HUES64 (cell line): Measurements from ENCODE around the gene MAD2L1BP.
A peak's percentile ranks its signal among the peaks of the same experiment; 100 is the strongest.
"Not testable (repeated sequence)": the region's sequence is repeated elsewhere in the genome, so short reads cannot be mapped to it uniquely, and the experiment has no call there.

Experiments
- H3K27ac ChIP-seq: 2 replicates; pipeline ENCODE4 v1.7.0; 2013; ENCODE audit warnings: low read depth, low read length, inconsistent platforms
- H3K27me3 ChIP-seq: 2 replicates; pipeline ENCODE4 v1.6.1; 2013; ENCODE audit warnings: mild to moderate bottlenecking, low read length; ENCODE audit not compliant: insufficient read depth
- H3K36me3 ChIP-seq: 2 replicates; pipeline ENCODE4 v1.6.1; 2013; ENCODE audit warnings: mild to moderate bottlenecking, low read length; ENCODE audit not compliant: insufficient read depth
- H3K4me1 ChIP-seq: 2 replicates; pipeline ENCODE4 v1.6.1; 2013; ENCODE audit warnings: mild to moderate bottlenecking, low read length, moderate library complexity; ENCODE audit not compliant: insufficient read depth
- H3K4me3 ChIP-seq: 2 replicates; pipeline ENCODE4 v1.5.1; 2013; ENCODE audit warnings: mild to moderate bottlenecking, low read length, moderate library complexity
- H3K9ac ChIP-seq: 2 replicates; pipeline ENCODE4 v1.6.1; 2013; ENCODE audit warnings: mild to moderate bottlenecking, low read depth, low read length
- H3K9me3 ChIP-seq: 2 replicates; pipeline ENCODE4 v1.6.1; 2013; ENCODE audit warnings: low read depth, low read length; ENCODE audit not compliant: insufficient read depth
- WGBS: fragments of 150-250, 120-280 bp; methylation state at CpG from one replicate; pipeline ENCODE4 v1.1.7; 2013; ENCODE audit warnings: missing lambda C conversion rate; 5-methylcytosine and 5-hydroxymethylcytosine counted together

Gene MAD2L1BP

DNA sequence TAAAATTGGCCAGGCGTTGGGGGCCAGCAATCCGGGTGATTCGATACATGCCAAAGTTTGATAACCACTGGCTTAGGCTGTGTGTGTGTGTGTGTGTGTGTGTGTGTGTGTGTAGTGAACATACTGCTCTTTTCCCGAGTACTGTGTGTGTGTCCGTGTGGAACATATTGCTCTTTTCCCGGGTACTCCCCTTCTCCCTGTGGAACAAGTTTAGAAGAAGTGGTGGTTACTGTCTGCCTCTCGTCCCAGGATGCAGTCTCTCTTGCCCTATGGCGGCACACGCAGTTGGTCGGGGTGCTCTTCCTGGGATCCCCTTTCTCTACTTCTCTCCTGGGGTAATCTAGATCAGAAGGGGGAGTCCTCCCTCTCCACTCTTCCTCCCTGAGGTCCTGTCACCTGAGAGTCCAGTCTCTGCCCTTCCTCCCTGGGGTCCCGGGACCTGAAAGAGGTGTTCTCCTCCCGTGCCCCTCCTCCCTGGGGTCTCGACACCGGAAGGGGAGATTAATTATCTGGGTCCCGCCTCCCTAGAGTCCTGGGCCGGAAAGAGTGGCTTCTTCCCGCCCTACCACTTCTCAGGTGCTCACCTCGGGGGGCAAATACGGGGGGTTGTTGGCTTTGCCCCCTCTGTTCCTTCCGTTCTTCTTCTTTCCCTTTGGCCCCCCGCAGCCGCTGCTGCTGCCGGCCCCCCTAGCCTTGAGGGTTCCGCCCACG lies 7.1 kb upstream of the MAD2L1BP start:
- no peaks in the 10 kb centered on the region for H3K9me3 ChIP-seq
- H3K4me3 ChIP-seq, result peak overlapping the region; percentile 78
- H3K27ac ChIP-seq, result peak overlapping the region; percentile 87; the same call in 1 of the 2 replicates
- H3K36me3 ChIP-seq, result peaks cover 39% of the 10 kb centered on the region
- no peaks in the 10 kb centered on the region for H3K27me3 ChIP-seq
- WGBS, result 18% methylated on average over 22 of the region's 25 CpGs
- no peaks in the 10 kb centered on the region for H3K4me1 ChIP-seq
- peak overlapping the region; percentile 86 for H3K9ac ChIP-seq

DNA sequence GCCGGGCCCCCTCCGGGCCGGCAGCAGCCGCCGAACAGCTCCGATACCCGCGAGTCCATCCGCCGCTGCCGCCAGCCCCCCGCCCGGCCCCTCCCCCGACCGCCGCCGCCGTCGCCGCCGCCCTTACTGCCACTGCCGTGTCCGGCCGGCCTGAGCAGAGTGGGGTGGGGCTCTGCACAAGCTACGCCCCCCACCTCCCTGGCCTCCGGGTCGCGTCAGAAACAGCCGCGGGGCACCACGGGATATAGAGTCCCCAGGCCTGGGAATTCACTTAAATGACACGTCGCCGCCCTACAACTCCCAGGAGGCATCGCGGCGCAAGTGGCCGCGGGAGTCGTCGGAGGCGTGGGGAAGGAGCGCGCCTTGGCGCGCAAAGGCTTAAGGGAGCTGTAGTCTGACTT lies 6.5 kb upstream of the MAD2L1BP start, which contains the start of gene GTPBP2:
GTPBP2 (minus strand) TSS at position 161 of the 401 bp plus-strand sequence; CDS start at position 59, 102 bp downstream.
- Histone ChIP-seq H3K4me1 (no peaks in the 10 kb centered on the region), H3K9ac (peak within 1 kb of the TSS; percentile 92), H3K9me3 (no peaks in the 10 kb centered on the region), H3K27ac (peak within 1 kb of the TSS; percentile 96), H3K36me3 (peaks cover 33% of the 10 kb centered on the region), H3K27me3 (no peaks in the 10 kb centered on the region), H3K4me3 (peak within 1 kb of the TSS; percentile 78)
- WGBS, result 2% methylated on average over 46 of the region's 46 CpGs

DNA sequence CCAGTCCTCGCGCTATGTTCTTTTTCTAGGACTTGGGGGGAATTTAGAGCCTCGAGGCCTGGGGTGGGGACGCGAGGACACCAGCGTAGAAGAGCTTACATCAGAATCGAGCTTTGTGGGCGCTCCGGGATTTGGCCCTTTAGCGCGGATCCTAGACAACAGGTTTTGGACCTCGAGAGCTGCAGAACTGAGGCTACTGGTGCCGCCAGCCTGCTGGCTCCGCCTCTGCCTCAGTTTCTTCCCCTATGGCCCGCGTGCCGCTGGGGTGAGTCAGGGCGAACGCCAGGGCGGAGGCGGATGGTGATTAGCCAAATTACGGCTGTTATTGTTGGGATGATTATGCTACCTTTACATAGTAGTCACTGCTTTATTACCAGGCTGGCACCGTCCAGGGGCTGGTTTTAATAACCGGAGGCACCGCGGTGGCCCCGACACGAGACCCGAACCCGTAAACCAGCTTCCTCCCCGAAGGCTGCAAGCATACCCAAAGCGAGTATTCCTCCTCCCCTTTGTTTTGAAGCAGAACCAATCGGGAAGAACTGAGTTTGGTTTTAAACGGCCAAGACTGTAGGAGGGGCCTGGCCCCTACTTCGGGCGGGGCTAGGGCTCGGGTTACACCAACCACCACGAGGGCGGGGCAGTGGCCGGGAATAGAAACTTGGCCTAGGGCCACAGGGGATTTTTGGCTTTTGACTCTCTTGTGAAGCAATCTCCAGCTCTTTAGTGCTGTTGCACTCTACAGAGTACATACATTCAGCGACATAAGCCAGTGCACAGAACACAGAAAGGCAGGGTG lies 5.9 kb upstream of the MAD2L1BP start:
- WGBS, result under 1% methylated on average over 41 of the region's 41 CpGs
- no peaks in the 10 kb centered on the region for H3K27me3 ChIP-seq
- H3K4me3 ChIP-seq, result peak overlapping the region; percentile 74
- peak overlapping the region; percentile 96 for H3K27ac ChIP-seq
- peaks cover 27% of the 10 kb centered on the region for H3K36me3 ChIP-seq
- peak overlapping the region; percentile 92 for H3K9ac ChIP-seq
- H3K9me3 ChIP-seq, result no peaks in the 10 kb centered on the region
- H3K4me1 ChIP-seq, result no peaks in the 10 kb centered on the region

DNA sequence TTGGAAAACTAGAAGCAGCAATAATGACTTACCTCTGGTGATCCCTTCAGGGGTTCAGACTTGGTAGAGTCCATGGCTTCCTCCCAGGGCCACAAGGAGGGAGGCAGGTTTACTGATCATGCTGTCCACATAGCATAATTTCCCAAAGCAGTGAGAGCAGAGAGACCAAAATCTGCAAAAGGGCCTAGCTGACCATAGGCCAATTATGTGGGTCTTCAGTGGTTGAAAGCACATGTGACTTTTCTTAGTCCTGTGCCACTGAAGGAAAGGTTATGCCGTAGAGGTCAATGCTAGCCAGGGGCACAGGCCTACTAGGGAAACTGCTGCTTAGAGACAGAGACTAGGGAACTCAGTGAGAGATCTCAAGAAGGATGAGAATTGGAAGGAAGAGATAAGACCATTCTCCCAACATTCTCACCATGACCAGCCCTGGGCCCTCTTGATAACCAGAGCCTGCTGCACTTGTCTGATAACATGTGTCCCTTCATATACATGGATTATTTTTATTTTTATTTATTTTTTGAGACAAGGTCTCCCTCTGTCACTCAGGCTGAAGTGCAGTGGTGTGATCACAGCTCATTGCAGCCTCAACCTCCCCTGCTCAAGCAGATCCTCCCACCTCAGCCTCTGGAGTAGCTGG lies 4.5 kb upstream of the MAD2L1BP start:
- no peaks in the 10 kb centered on the region for H3K9me3 ChIP-seq
- H3K9ac ChIP-seq, result no peak overlapping the region
- no peak overlapping the region for H3K27ac ChIP-seq
- peaks cover 13% of the 10 kb centered on the region for H3K36me3 ChIP-seq
- H3K4me3 ChIP-seq, result no peak overlapping the region
- 95% methylated on average over 1 of the region's 1 CpG for WGBS
- H3K27me3 ChIP-seq, result no peaks in the 10 kb centered on the region
- H3K4me1 ChIP-seq, result no peaks in the 10 kb centered on the region

DNA sequence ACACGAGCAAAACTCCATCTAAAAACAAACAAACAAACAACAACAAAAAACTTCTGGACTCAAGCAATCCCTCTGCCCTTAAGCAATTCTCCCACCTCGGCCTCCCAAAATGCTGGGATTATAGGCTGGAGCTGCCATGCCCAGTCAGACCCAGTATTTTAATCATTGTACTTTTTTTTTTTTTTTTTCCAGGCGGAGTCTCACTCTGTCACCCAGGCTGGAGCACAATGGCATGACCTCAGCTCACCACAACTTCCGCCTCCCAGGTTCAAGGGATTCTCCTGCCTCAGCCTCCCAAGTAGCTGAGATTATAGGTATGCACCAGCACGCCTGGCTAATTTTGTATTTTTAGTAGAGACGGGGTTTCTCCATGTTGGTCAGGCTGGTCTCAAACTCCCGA lies 2.6 kb upstream of the MAD2L1BP start:
- H3K27me3 ChIP-seq, H3K4me3 ChIP-seq, H3K9ac ChIP-seq, H3K27ac ChIP-seq, H3K9me3 ChIP-seq, H3K36me3 ChIP-seq, H3K4me1 ChIP-seq: not testable (repeated sequence)
- 90% methylated on average over 7 of the region's 7 CpGs for WGBS

DNA sequence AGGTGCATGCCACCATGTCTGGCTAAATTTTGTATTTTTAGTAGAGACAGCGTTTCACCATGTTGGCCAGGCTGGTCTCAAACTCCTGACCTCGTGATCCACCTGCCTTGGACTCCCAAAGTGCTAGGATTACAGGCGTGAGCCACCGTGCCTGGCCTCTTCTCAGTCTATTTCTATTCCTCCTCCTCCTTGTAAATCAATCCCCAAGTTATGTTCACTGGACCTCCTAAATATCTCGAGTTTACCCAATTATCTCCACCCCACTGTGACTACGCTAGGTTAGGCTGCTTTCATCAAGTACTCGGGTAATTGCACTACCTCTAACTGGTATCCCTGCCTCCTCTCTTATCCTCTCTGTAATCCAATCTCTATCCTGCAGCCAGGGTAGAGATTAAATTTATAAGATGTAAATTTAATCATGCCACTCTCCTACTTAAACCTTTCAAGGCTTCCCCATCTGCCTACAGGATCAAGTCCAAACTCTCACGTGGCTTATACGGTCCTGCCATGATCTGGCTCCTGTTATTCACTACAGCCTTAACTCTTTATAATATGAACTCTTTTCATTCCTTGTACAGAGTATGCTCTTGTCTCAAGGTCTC lies 837 bp upstream of the MAD2L1BP start:
- Histone ChIP-seq H3K4me3 (peak overlapping the region; percentile 81; the same call in 1 of the 2 replicates), H3K36me3 (peaks cover 21% of the 10 kb centered on the region), H3K4me1 (peaks cover 4% of the 10 kb centered on the region; the same call in 1 of the 2 replicates), H3K27ac (no peak overlapping the region), H3K27me3 (no peaks in the 10 kb centered on the region), H3K9me3 (no peaks in the 10 kb centered on the region), H3K9ac (no peak overlapping the region)
- 95% methylated on average over 9 of the region's 9 CpGs for WGBS

DNA sequence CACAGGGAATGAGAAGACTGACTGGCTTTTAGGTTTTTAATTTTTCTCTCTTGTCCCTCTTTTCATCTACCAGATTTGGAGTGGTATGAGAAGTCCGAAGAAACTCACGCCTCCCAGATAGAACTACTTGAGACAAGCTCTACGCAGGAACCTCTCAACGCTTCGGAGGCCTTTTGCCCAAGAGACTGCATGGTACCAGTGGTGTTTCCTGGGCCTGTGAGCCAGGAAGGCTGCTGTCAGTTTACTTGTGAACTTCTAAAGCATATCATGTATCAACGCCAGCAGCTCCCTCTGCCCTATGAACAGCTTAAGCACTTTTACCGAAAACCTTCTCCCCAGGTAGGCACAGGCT lies 644 bp downstream of the MAD2L1BP start:
- WGBS, result 32% methylated on average over 6 of the region's 7 CpGs
- Histone ChIP-seq H3K36me3 (peaks cover 36% of the 10 kb centered on the region), H3K9ac (peak overlapping the region; percentile 93), H3K9me3 (no peaks in the 10 kb centered on the region), H3K4me3 (peak overlapping the region; percentile 81), H3K27me3 (no peaks in the 10 kb centered on the region), H3K27ac (no peak overlapping the region), H3K4me1 (peaks cover 4% of the 10 kb centered on the region; the same call in 1 of the 2 replicates)

DNA sequence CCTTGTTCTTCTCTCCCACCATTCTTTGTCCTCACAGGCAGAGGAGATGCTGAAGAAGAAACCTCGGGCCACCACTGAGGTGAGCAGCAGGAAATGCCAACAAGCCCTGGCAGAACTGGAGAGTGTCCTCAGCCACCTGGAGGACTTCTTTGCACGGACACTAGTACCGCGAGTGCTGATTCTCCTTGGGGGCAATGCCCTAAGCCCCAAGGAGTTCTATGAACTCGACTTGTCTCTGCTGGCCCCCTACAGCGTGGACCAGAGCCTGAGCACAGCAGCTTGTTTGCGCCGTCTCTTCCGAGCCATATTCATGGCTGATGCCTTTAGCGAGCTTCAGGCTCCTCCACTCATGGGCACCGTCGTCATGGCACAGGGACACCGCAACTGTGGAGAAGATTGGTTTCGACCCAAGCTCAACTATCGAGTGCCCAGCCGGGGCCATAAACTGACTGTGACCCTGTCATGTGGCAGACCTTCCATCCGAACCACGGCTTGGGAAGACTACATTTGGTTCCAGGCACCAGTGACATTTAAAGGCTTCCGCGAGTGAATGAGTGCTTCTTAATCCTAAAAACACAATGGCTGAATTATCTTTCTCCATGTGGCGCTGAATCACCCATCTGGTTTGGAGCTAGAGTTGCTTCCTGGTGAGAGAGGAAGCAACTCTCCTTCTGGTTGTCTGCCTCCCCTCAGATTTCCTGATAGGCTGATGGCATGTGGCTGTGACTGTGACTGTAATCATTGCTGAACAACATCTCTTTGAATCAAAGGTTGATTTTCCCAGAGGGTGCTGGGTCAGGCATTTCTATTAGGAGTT lies 4.6 kb downstream of the MAD2L1BP start:
- no peak overlapping the region for H3K9ac ChIP-seq
- H3K27me3 ChIP-seq, result no peaks in the 10 kb centered on the region
- H3K36me3 ChIP-seq, result peaks cover 48% of the 10 kb centered on the region
- peaks cover 9% of the 10 kb centered on the region; the same call in 1 of the 2 replicates for H3K4me1 ChIP-seq
- no peak overlapping the region for H3K4me3 ChIP-seq
- H3K9me3 ChIP-seq, result no peaks in the 10 kb centered on the region
- 94% methylated on average over 21 of the region's 21 CpGs for WGBS
- no peak overlapping the region; the same call in 1 of the 2 replicates for H3K27ac ChIP-seq

DNA sequence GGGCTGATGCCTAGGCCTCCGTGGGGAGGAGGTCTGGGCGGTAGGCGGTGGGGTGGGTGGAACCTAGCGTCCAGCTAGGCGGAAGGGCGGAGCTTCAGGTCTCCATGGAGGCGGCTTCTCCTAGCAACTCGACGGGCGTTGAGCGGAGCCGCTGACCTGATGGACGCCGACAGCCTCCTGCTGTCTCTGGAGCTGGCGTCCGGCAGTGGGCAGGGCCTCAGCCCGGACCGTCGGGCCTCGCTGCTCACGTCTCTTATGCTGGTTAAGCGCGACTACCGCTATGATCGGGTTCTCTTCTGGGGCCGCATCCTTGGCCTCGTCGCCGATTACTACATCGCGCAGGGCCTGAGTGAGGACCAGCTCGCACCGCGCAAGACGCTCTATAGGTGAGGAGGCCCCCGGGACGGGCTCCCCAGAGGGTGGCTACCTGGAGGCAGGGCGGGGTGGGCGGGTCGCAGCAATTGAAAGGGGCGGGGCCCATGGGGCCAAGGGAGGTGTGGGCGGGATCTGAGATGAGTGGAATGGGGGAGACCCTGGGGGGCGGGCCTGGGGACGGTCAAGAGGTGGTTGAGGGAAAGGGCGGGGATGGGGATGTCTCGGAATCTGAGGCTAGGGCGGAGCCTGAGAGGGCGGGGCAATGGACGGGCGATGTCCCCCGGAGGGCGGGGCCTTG lies 9.4 kb downstream of the MAD2L1BP start, which contains the start of gene RSPH9:
RSPH9 (plus strand) TSS at position 97 of the 673 bp plus-strand sequence; CDS start at position 160, 63 bp downstream.
- no peak within 1 kb of the TSS; the same call in 1 of the 2 replicates for H3K9ac ChIP-seq

DNA sequence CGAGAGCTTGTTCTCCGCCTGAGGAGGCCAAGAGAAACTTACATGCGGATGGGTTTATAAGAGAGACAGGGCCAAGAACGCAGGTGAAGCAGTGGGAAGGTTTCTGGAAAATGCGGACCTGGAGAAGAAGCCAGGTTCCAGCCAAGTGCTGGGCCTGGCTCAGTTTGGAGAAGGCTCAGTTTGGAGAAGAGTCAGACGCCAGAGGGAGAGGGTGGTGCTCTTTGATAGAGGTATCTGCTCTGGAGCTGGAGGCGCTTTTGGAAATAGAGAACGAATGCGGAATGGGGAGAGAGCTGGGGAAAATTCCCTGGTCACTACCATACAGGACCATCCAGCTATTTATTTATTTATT lies 9.9 kb downstream of the MAD2L1BP start:
- peak overlapping the region; percentile 81 for H3K4me3 ChIP-seq
- WGBS, result 12% methylated on average over 7 of the region's 9 CpGs

More for the DNA sequence above, 9.4 kb downstream of the MAD2L1BP start, which contains the start of gene RSPH9:
- WGBS, result under 1% methylated on average over 52 of the region's 52 CpGs
- H3K4me3 ChIP-seq, result peak within 1 kb of the TSS; percentile 81
- no peaks in the 10 kb centered on the region for H3K27me3 ChIP-seq
- H3K9me3 ChIP-seq, result no peaks in the 10 kb centered on the region
- H3K27ac ChIP-seq, result peak within 1 kb of the TSS; percentile 59; the same call in 1 of the 2 replicates
- peaks cover 25% of the 10 kb centered on the region for H3K36me3 ChIP-seq
- peaks cover 8% of the 10 kb centered on the region; the same call in 1 of the 2 replicates for H3K4me1 ChIP-seq

More for the DNA sequence above, 9.9 kb downstream of the MAD2L1BP start:
- Histone ChIP-seq H3K9me3 (no peaks in the 10 kb centered on the region), H3K27me3 (no peaks in the 10 kb centered on the region), H3K27ac (no peak overlapping the region), H3K36me3 (peaks cover 20% of the 10 kb centered on the region), H3K9ac (no peak overlapping the region; the same call in 1 of the 2 replicates), H3K4me1 (peaks cover 8% of the 10 kb centered on the region; the same call in 1 of the 2 replicates)
